PC-9 (cell line): Measurements from ENCODE around the gene CCT3.

ENCODE experiments used
- EZH2 ChIP-seq: fragments of 200-600 bp; sonication (generic); IDR thresholded peaks from 2 replicates; pipeline ENCODE4 v1.8.0; 2017; ENCODE audit warnings: antibody characterized with exemption, low read depth
- TF ChIP-seq, protein P1 (sequence below): fragments of 200-600 bp; sonication (generic); conservative IDR thresholded peaks from 2 replicates; pipeline ENCODE4 v1.6.1; 2017; ENCODE audit warnings: mixed run types, antibody characterized with exemption, mild to moderate bottlenecking, moderate library complexity

- TF ChIP-seq, protein P1, sequence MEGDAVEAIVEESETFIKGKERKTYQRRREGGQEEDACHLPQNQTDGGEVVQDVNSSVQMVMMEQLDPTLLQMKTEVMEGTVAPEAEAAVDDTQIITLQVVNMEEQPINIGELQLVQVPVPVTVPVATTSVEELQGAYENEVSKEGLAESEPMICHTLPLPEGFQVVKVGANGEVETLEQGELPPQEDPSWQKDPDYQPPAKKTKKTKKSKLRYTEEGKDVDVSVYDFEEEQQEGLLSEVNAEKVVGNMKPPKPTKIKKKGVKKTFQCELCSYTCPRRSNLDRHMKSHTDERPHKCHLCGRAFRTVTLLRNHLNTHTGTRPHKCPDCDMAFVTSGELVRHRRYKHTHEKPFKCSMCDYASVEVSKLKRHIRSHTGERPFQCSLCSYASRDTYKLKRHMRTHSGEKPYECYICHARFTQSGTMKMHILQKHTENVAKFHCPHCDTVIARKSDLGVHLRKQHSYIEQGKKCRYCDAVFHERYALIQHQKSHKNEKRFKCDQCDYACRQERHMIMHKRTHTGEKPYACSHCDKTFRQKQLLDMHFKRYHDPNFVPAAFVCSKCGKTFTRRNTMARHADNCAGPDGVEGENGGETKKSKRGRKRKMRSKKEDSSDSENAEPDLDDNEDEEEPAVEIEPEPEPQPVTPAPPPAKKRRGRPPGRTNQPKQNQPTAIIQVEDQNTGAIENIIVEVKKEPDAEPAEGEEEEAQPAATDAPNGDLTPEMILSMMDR, result no peak
- TF ChIP-seq EZH2, result no peak
Measured at GRCh38 chr1:156382561-156382960, 44.5 kb upstream of the CCT3 start.
